Peyer's patch (tissue), 4 donors: ENCODE results near the gene ARRB1.
"Not testable (repeated sequence)": the region's sequence is repeated elsewhere in the genome, so short reads cannot be mapped to it uniquely, and the experiment has no call there.

Source experiments
- CTCF ChIP-seq, 6 experiments: fragments of 450-650 bp in 4 of 6; fragments of 200-600 bp in 2 of 6; sonication (generic) in 1 of 6; IDR thresholded peaks; one replicate each; pipeline ENCODE4 v1.5.1; 2017 to 2019; ENCODE audit warnings: antibody characterized with exemption in 6 of 6, mild to moderate bottlenecking in 3 of 6, moderate library complexity in 1 of 6
- POLR2A ChIP-seq, 2 donors: fragments of 450-650 bp; IDR thresholded peaks; one replicate each; pipeline ENCODE4 v1.5.1; 2017; ENCODE audit warnings: antibody characterized with exemption in 2 of 2, mild to moderate bottlenecking in 2 of 2, moderate library complexity in 2 of 2

GRCh38 chr11:75331761-75332160 is 19.7 kb downstream of the ARRB1 start:
- not testable (repeated sequence) for TF ChIP-seq CTCF, POLR2A (IDR thresholded peaks at IDR 0.05)
